HCT116 (cell line): ENCODE results near the gene TMEM94. TPM values are rescaled to one million over a fixed set of nuclear protein-coding genes. Genes with fewer than 3 reads are reported as not detected.

Experiments
- ATAC-seq: fragments of 200-7000 bp; cut with Tn5 transposase; 2 replicates; pipeline ENCODE4 v1.9.1; 2020; ENCODE audit warnings: mild to moderate bottlenecking, moderate library complexity
- BruUV-seq: library from RNA; stranded (reverse); fragments of 400-500 nt; replicated peaks from 2 replicates; lab custom pipeline; 2021; lab: Mats Ljungman, UMichigan
- CTCF ChIA-PET: fragments of 300-600 bp; sonication (Branson Sonifier 250); formaldehyde crosslinking; loops from one replicate; lab custom pipeline; 2021; ENCODE audit warnings: antibody characterized with exemption; lab: Charles Lee
- POLR2A ChIA-PET: fragments of 300-600, 350-600 bp; sonication (Branson Sonifier 250); formaldehyde crosslinking; loops from one replicate; lab custom pipeline; 2021; ENCODE audit warnings: antibody characterized with exemption; lab: Charles Lee
- RAD21 ChIA-PET, 2 experiments: fragments of 300-600 bp; sonication (Branson Sonifier 250); formaldehyde crosslinking; loops; one replicate each; lab custom pipeline; 2023; ENCODE audit warnings: low total read pairs in 2 of 2; ENCODE audit not compliant: uncharacterized antibody in 2 of 2, unreplicated experiment in 2 of 2, low non-redundant PET in 1 of 2; lab: Charles Lee
- DNase-seq: peaks from one replicate; pipeline ENCODE4 v3.0.0-alpha.2; 2010; ENCODE audit warnings: low read depth, low spot score
- H2AFZ ChIP-seq: fragments of 200-600 bp; shearing (Covaris generic), sonication (generic); 2 replicates; pipeline ENCODE4 v1.6.1; 2017; ENCODE audit warnings: low read depth, mixed run types, mixed read lengths, antibody characterized with exemption, low read length; ENCODE audit not compliant: poor library complexity, severe bottlenecking
- H3K27ac ChIP-seq: 2 replicates; pipeline ENCODE4 v1.5.1; 2012; ENCODE audit warnings: low read depth, low read length
- H3K27me3 ChIP-seq: fragments of 200-600 bp; sonication (generic); 2 replicates; pipeline ENCODE4 v1.6.1; 2016; ENCODE audit warnings: mixed run types, low read length, mixed read lengths; ENCODE audit not compliant: insufficient read depth
- H3K36me3 ChIP-seq, 2 experiments: fragments of 200-500 bp in 1 of 2; fragments of 200-600 bp in 1 of 2; sonication (Bioruptor generic) in 1 of 2; sonication (generic) in 1 of 2; 2 replicates each; pipeline versions ENCODE4 v1.5.1 to v1.6.1; 2014 to 2016; ENCODE audit warnings: low read length in 2 of 2, inconsistent platforms in 1 of 2, mixed read lengths in 1 of 2, mixed run types in 1 of 2; ENCODE audit not compliant: insufficient read depth in 2 of 2, control insufficient read depth in 1 of 2
- H3K4me1 ChIP-seq, 2 experiments: fragments of 200-600 bp in 1 of 2; sonication (generic) in 1 of 2; 2 replicates each; pipeline versions ENCODE4 v1.5.1 to v1.6.1; 2012 to 2017; ENCODE audit warnings: low read length in 2 of 2, inconsistent platforms in 1 of 2, mild to moderate bottlenecking in 1 of 2, mixed read lengths in 1 of 2, mixed run types in 1 of 2, moderate library complexity in 1 of 2; ENCODE audit not compliant: insufficient read depth in 2 of 2, control insufficient read depth in 1 of 2
- H3K4me2 ChIP-seq: fragments of 200-600 bp; sonication (generic); 2 replicates; pipeline ENCODE4 v1.6.1; 2017; ENCODE audit warnings: mixed run types, low read length, mixed read lengths
- H3K4me3 ChIP-seq, 2 experiments: fragments of 200-600 bp in 1 of 2; sonication (generic) in 1 of 2; replicated peaks in 1 of 2; 2 replicates each; pipeline ENCODE4 v1.5.1; 2011 to 2016; ENCODE audit warnings: low read length in 2 of 2, control low read depth in 1 of 2, low read depth in 1 of 2, mild to moderate bottlenecking in 1 of 2, mixed read lengths in 1 of 2, mixed run types in 1 of 2
- H3K79me2 ChIP-seq: fragments of 200-600 bp; sonication (generic); 2 replicates; pipeline ENCODE4 v1.6.1; 2017; ENCODE audit warnings: mild to moderate bottlenecking, mixed run types, low read length, moderate library complexity, mixed read lengths; ENCODE audit not compliant: insufficient read depth
- H3K9ac ChIP-seq: fragments of 200-600 bp; sonication (generic); 2 replicates; pipeline ENCODE4 v1.6.1; 2016; ENCODE audit warnings: low read length, mixed read lengths
- H3K9me2 ChIP-seq: fragments of 200-600 bp; sonication (generic), shearing (Covaris generic); 2 replicates; pipeline ENCODE4 v1.6.1; 2017; ENCODE audit warnings: mixed run types, mild to moderate bottlenecking, moderate library complexity; ENCODE audit not compliant: insufficient read depth
- H3K9me3 ChIP-seq, 2 experiments: fragments of 200-500 bp in 1 of 2; fragments of 200-600 bp in 1 of 2; sonication (Bioruptor generic) in 1 of 2; sonication (generic) in 1 of 2; 2 replicates each; pipeline ENCODE4 v1.6.1; 2014 to 2017; ENCODE audit warnings: low read length in 2 of 2, mixed read lengths in 2 of 2, inconsistent platforms in 1 of 2, low read depth in 1 of 2, mild to moderate bottlenecking in 1 of 2, mixed run types in 1 of 2, moderate library complexity in 1 of 2; ENCODE audit not compliant: control insufficient read depth in 1 of 2, insufficient read depth in 1 of 2
- H4K20me1 ChIP-seq: fragments of 200-600 bp; sonication (generic), shearing (Covaris generic); 2 replicates; pipeline ENCODE4 v1.6.1; 2017; ENCODE audit warnings: mixed run types, mild to moderate bottlenecking, moderate library complexity; ENCODE audit not compliant: insufficient read depth
- CEBPB ChIP-seq: IDR thresholded peaks from 2 replicates; pipeline ENCODE4 v1.6.1; 2012; ENCODE audit warnings: low read depth
- EGR1 ChIP-seq: IDR thresholded peaks from 2 replicates; pipeline ENCODE4 v1.6.1; 2012; ENCODE audit warnings: low read depth
- EZH2 ChIP-seq: fragments of 200-600 bp; sonication (generic); IDR thresholded peaks from 2 replicates; pipeline ENCODE4 v1.6.1; 2017; ENCODE audit warnings: antibody characterized with exemption, mixed run types
- FOSL1 ChIP-seq: IDR thresholded peaks from 2 replicates; pipeline ENCODE4 v1.6.1; 2012; ENCODE audit warnings: low read depth
- POLR2A ChIP-seq: IDR thresholded peaks from 2 replicates; pipeline ENCODE4 v1.7.0; 2011; ENCODE audit warnings: borderline replicate concordance; ENCODE audit not compliant: insufficient read depth, insufficient read length; ENCODE audit errors: extremely low read depth
- SIN3A ChIP-seq: IDR thresholded peaks from 2 replicates; pipeline ENCODE4 v1.6.1; 2012; ENCODE audit warnings: low read depth
- SP1 ChIP-seq: IDR thresholded peaks from 2 replicates; pipeline ENCODE4 v1.6.1; 2012; ENCODE audit warnings: low read depth
- TCF7L2 ChIP-seq: IDR thresholded peaks from 2 replicates; pipeline ENCODE4 v1.7.0; 2011; ENCODE audit warnings: borderline replicate concordance, inconsistent platforms; ENCODE audit not compliant: insufficient read depth, insufficient read length; ENCODE audit errors: extremely low read depth
- ZBTB33 ChIP-seq: IDR thresholded peaks from 2 replicates; pipeline ENCODE4 v1.6.1; 2011; ENCODE audit warnings: mild to moderate bottlenecking, low read length, moderate library complexity; ENCODE audit not compliant: insufficient replicate concordance; ENCODE audit errors: extremely low read depth
- intact Hi-C: fragments of 100-400 bp; cut with micrococcal nuclease; formaldehyde crosslinking; loops from 2 replicates; pipeline ENCODE4 v1.10.0; 2022
- total RNA-seq: library from RNA; stranded (reverse); gene quantifications from one replicate; pipeline ENCODE4 v1.2.1, GENCODE V29; 2021; ENCODE audit not compliant: unreplicated experiment
- TF ChIP-seq, protein P1 (sequence below): IDR thresholded peaks from 2 replicates; pipeline ENCODE4 v1.6.1; 2012; ENCODE audit warnings: low read depth

Gene TMEM94
- total RNA-seq, 1 experiment from 2014 or later: 75.4 TPM

- no peak for DNase-seq
- Histone ChIP-seq H3K9ac (no peak overlapping the region), H4K20me1 (no peaks in the 10 kb centered on the region), H3K9me2 (no peaks in the 10 kb centered on the region), H3K4me3 (no peak overlapping the region), H2AFZ (no peak overlapping the region), H3K9me3 (no peaks in the 10 kb centered on the region), H3K27ac (no peak overlapping the region), H3K79me2 (peaks cover 3% of the 10 kb centered on the region), H3K4me2 (no peak overlapping the region), H3K4me1 (peaks cover 5 to 23% of the 10 kb centered on the region in 2 experiments), H3K27me3 (peaks cover 5% of the 10 kb centered on the region; the same call in 1 of the 2 replicates), H3K36me3 (no peaks in the 10 kb centered on the region)
- TF ChIP-seq, protein P1, sequence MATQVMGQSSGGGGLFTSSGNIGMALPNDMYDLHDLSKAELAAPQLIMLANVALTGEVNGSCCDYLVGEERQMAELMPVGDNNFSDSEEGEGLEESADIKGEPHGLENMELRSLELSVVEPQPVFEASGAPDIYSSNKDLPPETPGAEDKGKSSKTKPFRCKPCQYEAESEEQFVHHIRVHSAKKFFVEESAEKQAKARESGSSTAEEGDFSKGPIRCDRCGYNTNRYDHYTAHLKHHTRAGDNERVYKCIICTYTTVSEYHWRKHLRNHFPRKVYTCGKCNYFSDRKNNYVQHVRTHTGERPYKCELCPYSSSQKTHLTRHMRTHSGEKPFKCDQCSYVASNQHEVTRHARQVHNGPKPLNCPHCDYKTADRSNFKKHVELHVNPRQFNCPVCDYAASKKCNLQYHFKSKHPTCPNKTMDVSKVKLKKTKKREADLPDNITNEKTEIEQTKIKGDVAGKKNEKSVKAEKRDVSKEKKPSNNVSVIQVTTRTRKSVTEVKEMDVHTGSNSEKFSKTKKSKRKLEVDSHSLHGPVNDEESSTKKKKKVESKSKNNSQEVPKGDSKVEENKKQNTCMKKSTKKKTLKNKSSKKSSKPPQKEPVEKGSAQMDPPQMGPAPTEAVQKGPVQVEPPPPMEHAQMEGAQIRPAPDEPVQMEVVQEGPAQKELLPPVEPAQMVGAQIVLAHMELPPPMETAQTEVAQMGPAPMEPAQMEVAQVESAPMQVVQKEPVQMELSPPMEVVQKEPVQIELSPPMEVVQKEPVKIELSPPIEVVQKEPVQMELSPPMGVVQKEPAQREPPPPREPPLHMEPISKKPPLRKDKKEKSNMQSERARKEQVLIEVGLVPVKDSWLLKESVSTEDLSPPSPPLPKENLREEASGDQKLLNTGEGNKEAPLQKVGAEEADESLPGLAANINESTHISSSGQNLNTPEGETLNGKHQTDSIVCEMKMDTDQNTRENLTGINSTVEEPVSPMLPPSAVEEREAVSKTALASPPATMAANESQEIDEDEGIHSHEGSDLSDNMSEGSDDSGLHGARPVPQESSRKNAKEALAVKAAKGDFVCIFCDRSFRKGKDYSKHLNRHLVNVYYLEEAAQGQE: no peak
- TF ChIP-seq TCF7L2 (no peak), POLR2A (no peak), SIN3A (no peak), SP1 (no peak), EGR1 (no peak), FOSL1 (no peak), ZBTB33 (no peak), CEBPB (no peak), EZH2 (no peak)
- ChIA-PET POLR2A (interaction anchor here (1.0 kb wide), 1 partner anchor 139 kb away, joined by 3 read pairs; the partner anchor contains the start of gene MIF4GD), RAD21 (no interaction called here), CTCF (interaction anchor here (1.0 kb wide), 1 partner anchor 296 kb away, joined by 3 read pairs; no protein-coding TSS in a partner anchor)
- intact Hi-C loops: no loop called here
- ATAC-seq: no peak
- no TSS peak for BruUV-seq
Measured at GRCh38 chr17:75410141-75410540, 46.3 kb upstream of the TMEM94 start.
